ENCODE results near the gene DOC2B. TPM values are rescaled to one million over a fixed set of nuclear protein-coding genes. Genes with fewer than 3 reads are reported as not detected.

Gene DOC2B
- total and polyA plus RNA-seq, 2 of the 13 experiments (the other 11 are each of a cell fraction or from before 2014, with no cell fraction given): 0.09 to 0.22 TPM

- TF ChIP-seq STAT6 (CRISPR knock-in tag; IDR thresholded peaks at IDR 0.05; ENCODE audit: borderline replicate concordance) (no peak), ZNF335 (CRISPR knock-in tag; IDR thresholded peaks at IDR 0.05) (no peak), FOXA1 (IDR thresholded peaks at IDR 0.05) (no peak), FOXA1 (CRISPR knock-in tag; IDR thresholded peaks at IDR 0.05) (no peak), ASH2L (IDR thresholded peaks at IDR 0.05; ENCODE audit: insufficient read length, low read depth, low read length) (no peak), TCF7L2 (IDR thresholded peaks at IDR 0.05; ENCODE audit: low read depth, low read length) (no peak), ZBTB49 (CRISPR knock-in tag; IDR thresholded peaks at IDR 0.05; ENCODE audit: borderline replicate concordance) (no peak), ZNF777 (CRISPR knock-in tag; IDR thresholded peaks at IDR 0.05) (no peak), ZBTB44 (CRISPR knock-in tag; IDR thresholded peaks at IDR 0.05) (no peak), HOXA9 (CRISPR knock-in tag; IDR thresholded peaks at IDR 0.05; ENCODE audit: borderline replicate concordance) (no peak), ZSCAN20 (CRISPR knock-in tag; IDR thresholded peaks at IDR 0.05; ENCODE audit: borderline replicate concordance) (0 out of 2 replicates have a peak, but pooled peaks have one; percentile 20), ZC3H13 (CRISPR knock-in tag; IDR thresholded peaks at IDR 0.05) (no peak), ZSCAN5A (CRISPR knock-in tag; IDR thresholded peaks at IDR 0.05; ENCODE audit: borderline replicate concordance) (no peak), FOXM1 (CRISPR knock-in tag; IDR thresholded peaks at IDR 0.05) (no peak), ZNF670 (CRISPR knock-in tag; IDR thresholded peaks at IDR 0.05; ENCODE audit: borderline replicate concordance) (no peak), SRY (CRISPR knock-in tag; IDR thresholded peaks at IDR 0.05) (peak; percentile 42; the same call in 1 of the 2 replicates), ZNF749 (CRISPR knock-in tag; IDR thresholded peaks at IDR 0.05; ENCODE audit: borderline replicate concordance) (no peak), ELF1 (CRISPR knock-in tag; IDR thresholded peaks at IDR 0.05) (0 out of 2 replicates have a peak, but pooled peaks have one; percentile 3), ZNF672 (CRISPR knock-in tag; IDR thresholded peaks at IDR 0.05) (no peak), HNRNPUL1 (IDR thresholded peaks at IDR 0.05; ENCODE audit: low read depth, low read length) (no peak), ADNP (CRISPR knock-in tag; IDR thresholded peaks at IDR 0.05) (no peak)
These were observed 12.7 kb upstream of the DOC2B start (continued) for GRCh38 chr17:193841-194806.

All from HepG2 (cell line).